Keratinocyte (primary cell): Measurements from ENCODE around the gene CFAP46. TPM values are rescaled to one million over a fixed set of nuclear protein-coding genes. Genes with fewer than 3 reads are reported as not detected.
A peak's percentile ranks its signal among the peaks of the same experiment; 100 is the strongest.

Source experiments
- DNase-seq: peaks from one replicate; pipeline ENCODE4 v3.0.0-alpha.2; 2011; ENCODE audit warnings: low read depth, missing footprints, low spot score
- FAIRE-seq: peaks from 2 replicates; lab custom pipeline; 2011; peaks lifted over from hg19 to GRCh38; lab: Jason Lieb, UNC
- H2AFZ ChIP-seq: 2 replicates; pipeline ENCODE4 v1.6.0; 2012; ENCODE audit warnings: low read length, control low read depth, inconsistent platforms; ENCODE audit not compliant: control insufficient read depth
- H3K27ac ChIP-seq: 2 replicates; pipeline ENCODE4 v1.5.1; 2011; ENCODE audit warnings: low read length; ENCODE audit not compliant: control insufficient read depth, insufficient read depth
- H3K27me3 ChIP-seq: 3 replicates; pipeline ENCODE4 v1.6.0; 2011; ENCODE audit warnings: low read length; ENCODE audit not compliant: control insufficient read depth, insufficient read depth; ENCODE audit errors: extremely low read depth
- H3K36me3 ChIP-seq, 2 experiments: 2 replicates in 1 of 2; 3 replicates in 1 of 2; pipeline ENCODE4 v1.5.1; 2011; ENCODE audit warnings: low read length in 2 of 2, mild to moderate bottlenecking in 1 of 2; ENCODE audit not compliant: control insufficient read depth in 2 of 2, insufficient read depth in 2 of 2; ENCODE audit errors: extremely low read depth in 1 of 2
- H3K4me1 ChIP-seq: 3 replicates; pipeline ENCODE4 v1.5.1; 2011; ENCODE audit warnings: low read length; ENCODE audit not compliant: control insufficient read depth, insufficient read depth; ENCODE audit errors: extremely low read depth
- H3K4me2 ChIP-seq: 3 replicates; pipeline ENCODE4 v1.6.0; 2011; ENCODE audit warnings: low read depth, low read length; ENCODE audit not compliant: control insufficient read depth, insufficient read depth; ENCODE audit errors: extremely low read depth
- H3K4me3 ChIP-seq, 3 experiments: fragments of 200-600 bp in 1 of 3; sonication (generic) in 1 of 3; 2 replicates in 2 of 3; 3 replicates in 1 of 3; pipeline ENCODE4 v1.5.1; 2011 to 2016; ENCODE audit warnings: low read length in 3 of 3, mild to moderate bottlenecking in 3 of 3, control low read depth in 2 of 3, inconsistent platforms in 1 of 3, low read depth in 1 of 3, mixed read lengths in 1 of 3, mixed run types in 1 of 3, moderate library complexity in 1 of 3; ENCODE audit not compliant: control insufficient read depth in 2 of 3, insufficient read depth in 2 of 3; ENCODE audit errors: extremely low read depth in 1 of 3
- H3K79me2 ChIP-seq: 2 replicates; pipeline ENCODE4 v1.6.0; 2012; ENCODE audit warnings: low read length; ENCODE audit not compliant: control insufficient read depth, insufficient read depth
- H3K9ac ChIP-seq: 3 replicates; pipeline ENCODE4 v1.6.0; 2011; ENCODE audit warnings: low read length; ENCODE audit not compliant: control insufficient read depth, insufficient read depth; ENCODE audit errors: extremely low read depth
- H3K9me1 ChIP-seq: 3 replicates; pipeline ENCODE4 v1.6.0; 2011; ENCODE audit warnings: low read length; ENCODE audit not compliant: control insufficient read depth, insufficient read depth; ENCODE audit errors: extremely low read depth
- H3K9me3 ChIP-seq: 2 replicates; pipeline ENCODE4 v1.5.1; 2012; ENCODE audit warnings: low read depth, low read length; ENCODE audit not compliant: control insufficient read depth
- H4K20me1 ChIP-seq: 3 replicates; pipeline ENCODE4 v1.6.0; 2011; ENCODE audit warnings: low read length; ENCODE audit not compliant: control insufficient read depth, insufficient read depth; ENCODE audit errors: extremely low read depth
- EZH2 ChIP-seq: IDR thresholded peaks from one replicate; pipeline ENCODE4 v1.6.1; 2012; ENCODE audit warnings: inconsistent platforms, mild to moderate bottlenecking, low read length, moderate library complexity
- dilution Hi-C: fragments of 300-500 bp; cut with MboI; formaldehyde crosslinking; loops from one replicate; pipeline ENCODE4 v1.7.0; 2020; ENCODE audit warnings: low sequenced_read_pairs; ENCODE audit not compliant: extremely low pct_ligation_motif_present
- polyA plus RNA-seq, 5 experiments: library from polyadenylated mRNA; depleted of rRNA in 3 of 5; stranded (reverse) in 3 of 5; stranded (forward) in 1 of 5; unstranded in 1 of 5; fragments of >200 nt; gene quantifications; 1 replicate in 1 of 5; 2 replicates in 3 of 5; 3 replicates in 1 of 5; pipeline versions ENCODE4 v1.2.1 to v1.2.3, GENCODE V29; 2011 to 2012; ENCODE audit warnings: missing spikeins in 2 of 5, low read depth in 1 of 5, low replicate concordance in 1 of 5
- TF ChIP-seq, protein P1 (sequence below), 3 experiments: IDR thresholded peaks in 1 of 3; conservative IDR thresholded peaks in 1 of 3; optimal IDR thresholded peaks in 1 of 3; 2 replicates in 2 of 3; 3 replicates in 1 of 3; pipeline versions ENCODE3 to v1.5.1; 2011; ENCODE audit warnings: low read length in 3 of 3, mild to moderate bottlenecking in 3 of 3, moderate library complexity in 2 of 3, control low read depth in 1 of 3, inconsistent platforms in 1 of 3; ENCODE audit not compliant: insufficient read depth in 2 of 3; ENCODE audit errors: extremely low read depth in 1 of 3

Gene CFAP46
- polyA plus RNA-seq, 1 donor (not counting 4 experiments of a cell fraction or from before 2014, with no cell fraction given) = 1.00 TPM

DNA sequence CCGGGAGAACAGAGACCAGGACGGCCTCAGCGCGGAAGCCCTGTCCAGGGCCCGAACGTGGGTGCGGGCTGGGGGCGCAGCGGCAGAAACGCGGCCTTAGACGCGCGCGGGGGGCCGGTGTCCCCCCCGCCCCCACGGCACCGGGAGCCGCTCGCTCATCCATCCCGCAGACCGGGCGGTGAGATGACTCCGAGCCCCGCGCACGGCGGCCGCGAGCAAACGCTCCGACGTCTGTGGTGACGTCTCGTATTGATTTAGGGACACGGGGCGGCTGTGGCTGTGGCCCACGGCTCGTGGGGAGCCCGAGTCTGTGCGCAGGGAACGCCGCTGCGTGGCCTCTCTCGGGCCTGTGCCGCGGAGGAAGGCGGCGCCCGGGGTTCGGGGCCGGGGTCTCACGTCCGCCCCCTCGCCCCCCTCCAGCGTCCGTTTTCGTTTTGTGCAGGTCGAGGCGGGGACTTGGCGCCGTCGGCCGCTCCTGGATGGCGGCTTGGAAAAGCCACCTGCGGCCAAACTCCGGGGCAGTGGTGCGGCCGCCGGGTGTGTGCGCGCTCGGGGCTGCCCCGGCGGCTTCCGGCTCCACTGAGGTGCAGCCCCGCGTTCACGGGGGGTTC lies 155.4 kb downstream of the CFAP46 start:
- Histone ChIP-seq H3K9me1 (no peaks in the 10 kb centered on the region), H3K27ac (no peak overlapping the region), H3K4me1 (no peaks in the 10 kb centered on the region), H4K20me1 (no peaks in the 10 kb centered on the region), H3K79me2 (no peaks in the 10 kb centered on the region), H2AFZ (no peak overlapping the region), H3K9me3 (no peaks in the 10 kb centered on the region), H3K27me3 (peaks cover 69% of the 10 kb centered on the region), H3K4me3 (no peak overlapping the region), H3K4me2 (no peak overlapping the region), H3K36me3 (no peaks in the 10 kb centered on the region), H3K9ac (no peak overlapping the region)
- TF ChIP-seq, protein P1, sequence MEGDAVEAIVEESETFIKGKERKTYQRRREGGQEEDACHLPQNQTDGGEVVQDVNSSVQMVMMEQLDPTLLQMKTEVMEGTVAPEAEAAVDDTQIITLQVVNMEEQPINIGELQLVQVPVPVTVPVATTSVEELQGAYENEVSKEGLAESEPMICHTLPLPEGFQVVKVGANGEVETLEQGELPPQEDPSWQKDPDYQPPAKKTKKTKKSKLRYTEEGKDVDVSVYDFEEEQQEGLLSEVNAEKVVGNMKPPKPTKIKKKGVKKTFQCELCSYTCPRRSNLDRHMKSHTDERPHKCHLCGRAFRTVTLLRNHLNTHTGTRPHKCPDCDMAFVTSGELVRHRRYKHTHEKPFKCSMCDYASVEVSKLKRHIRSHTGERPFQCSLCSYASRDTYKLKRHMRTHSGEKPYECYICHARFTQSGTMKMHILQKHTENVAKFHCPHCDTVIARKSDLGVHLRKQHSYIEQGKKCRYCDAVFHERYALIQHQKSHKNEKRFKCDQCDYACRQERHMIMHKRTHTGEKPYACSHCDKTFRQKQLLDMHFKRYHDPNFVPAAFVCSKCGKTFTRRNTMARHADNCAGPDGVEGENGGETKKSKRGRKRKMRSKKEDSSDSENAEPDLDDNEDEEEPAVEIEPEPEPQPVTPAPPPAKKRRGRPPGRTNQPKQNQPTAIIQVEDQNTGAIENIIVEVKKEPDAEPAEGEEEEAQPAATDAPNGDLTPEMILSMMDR (optimal IDR thresholded peaks at IDR 0.05 in 1 of 3, IDR thresholded peaks at IDR 0.05 in 1 of 3, conservative IDR thresholded peaks at IDR 0.05 in 1 of 3; ENCODE audit: extremely low read depth in 1 of 3, insufficient read depth in 2 of 3, low read length in 3 of 3) = no peak
- peak; percentile 95 for TF ChIP-seq EZH2
- no peak for DNase-seq
- dilution Hi-C loops = no loop called here
- no peak for FAIRE-seq

DNA sequence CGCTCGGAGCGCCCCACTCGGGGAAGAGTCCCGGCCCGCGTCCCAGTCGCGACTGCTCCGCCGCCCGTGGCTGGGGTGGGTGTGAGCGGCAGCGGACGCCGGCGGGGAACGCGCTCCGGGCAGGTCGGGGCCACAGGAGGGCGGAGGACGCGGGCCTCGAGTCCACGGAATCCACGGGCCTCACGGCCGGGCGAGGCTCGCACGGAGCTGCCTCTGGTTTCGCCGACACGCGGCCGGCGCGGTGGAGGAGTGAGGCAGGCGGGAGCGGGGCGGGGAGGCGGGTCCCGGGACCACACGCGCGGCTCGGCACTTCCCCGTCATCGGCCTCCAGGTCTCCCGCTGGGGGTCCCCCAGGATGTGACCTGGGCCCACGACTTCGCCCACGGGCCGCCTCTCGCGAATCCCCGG lies 155.9 kb downstream of the CFAP46 start:
- H3K79me2 ChIP-seq = no peaks in the 10 kb centered on the region
- no peak overlapping the region for H3K4me2 ChIP-seq
- H2AFZ ChIP-seq = no peak overlapping the region
- H4K20me1 ChIP-seq = no peaks in the 10 kb centered on the region
- peak; percentile 97 for TF ChIP-seq EZH2
- TF ChIP-seq, protein P1 (optimal IDR thresholded peaks at IDR 0.05 in 1 of 3, IDR thresholded peaks at IDR 0.05 in 1 of 3, conservative IDR thresholded peaks at IDR 0.05 in 1 of 3; ENCODE audit: extremely low read depth in 1 of 3, insufficient read depth in 2 of 3, low read length in 3 of 3) = no peak
- no peak for FAIRE-seq
- H3K27ac ChIP-seq = no peak overlapping the region
- no peak overlapping the region for H3K9ac ChIP-seq
- H3K36me3 ChIP-seq = no peaks in the 10 kb centered on the region
- H3K4me3 ChIP-seq = no peak overlapping the region
- no peak for DNase-seq
- H3K9me3 ChIP-seq = no peaks in the 10 kb centered on the region
- dilution Hi-C loops = no loop called here
- peaks cover 68% of the 10 kb centered on the region for H3K27me3 ChIP-seq
- H3K9me1 ChIP-seq = no peaks in the 10 kb centered on the region
- no peaks in the 10 kb centered on the region for H3K4me1 ChIP-seq
